HEK293 (cell line): ENCODE data around the gene XIRP2.

ENCODE experiments used
- CTCF ChIA-PET: fragments of 350-600 bp; formaldehyde crosslinking; extraction: SDS; loops from one replicate; lab custom pipeline; 2021; ENCODE audit warnings: antibody characterized with exemption; lab: Yijun Ruan, JAX
- POLR2A ChIA-PET: fragments of 300-600 bp; formaldehyde crosslinking; extraction: SDS; loops from one replicate; lab custom pipeline; 2020; ENCODE audit warnings: antibody characterized with exemption, inconsistent platforms; lab: Yijun Ruan, JAX
- H3K27ac ChIP-seq: fragments of 200-500 bp; sonication (Bioruptor generic); 2 replicates; pipeline ENCODE4 v1.5.1; 2014; ENCODE audit warnings: low read depth, low read length, control low read depth, inconsistent platforms; ENCODE audit errors: extremely low read depth
- H3K36me3 ChIP-seq, 2 experiments: fragments of 200-500 bp in 1 of 2; sonication (Bioruptor generic) in 1 of 2; 1 replicate in 1 of 2; 2 replicates in 1 of 2; pipeline ENCODE4 v1.5.1; 2014 to 2017; ENCODE audit warnings: inconsistent platforms in 2 of 2, low read length in 2 of 2; ENCODE audit not compliant: control insufficient read depth in 2 of 2, insufficient read depth in 1 of 2
- H3K4me1 ChIP-seq: fragments of 200-500 bp; sonication (Bioruptor generic); 2 replicates; pipeline ENCODE4 v1.5.1; 2014; ENCODE audit warnings: mild to moderate bottlenecking, low read length, inconsistent platforms; ENCODE audit not compliant: control insufficient read depth, insufficient read depth
- H3K4me3 ChIP-seq: 2 replicates; pipeline ENCODE4 v1.5.1; 2011; ENCODE audit warnings: low read depth, mild to moderate bottlenecking, control low read depth, low read length, moderate library complexity
- H3K9me3 ChIP-seq: fragments of 200-500 bp; sonication (Bioruptor generic); 2 replicates; pipeline ENCODE4 v1.5.1; 2014; ENCODE audit warnings: low read depth, low read length, inconsistent platforms; ENCODE audit not compliant: control insufficient read depth, insufficient read depth
- BCL11B ChIP-seq: fragments of 450-650 bp; formaldehyde crosslinking; IDR thresholded peaks from 2 replicates; pipeline ENCODE4 v1.5.1; 2016; ENCODE audit warnings: low read depth, missing biosample characterization, missing genetic modification characterization
- GLIS1 ChIP-seq: fragments of 450-650 bp; formaldehyde crosslinking; IDR thresholded peaks from 2 replicates; pipeline ENCODE4 v1.5.1; 2016; ENCODE audit warnings: missing biosample characterization, missing genetic modification characterization
- HOXA7 ChIP-seq: sonication (generic); formaldehyde crosslinking; IDR thresholded peaks from 2 replicates; pipeline ENCODE4 v1.8.1; 2022; ENCODE audit warnings: missing genetic modification reagents, borderline replicate concordance
- KLF7 ChIP-seq: fragments of 450-650 bp; formaldehyde crosslinking; IDR thresholded peaks from 2 replicates; pipeline ENCODE4 v1.5.1; 2016; ENCODE audit warnings: missing biosample characterization, missing genetic modification characterization, borderline replicate concordance
- MYNN ChIP-seq: fragments of 450-650 bp; formaldehyde crosslinking; IDR thresholded peaks from 2 replicates; pipeline ENCODE4 v1.5.1; 2016; ENCODE audit warnings: missing biosample characterization, missing genetic modification characterization, borderline replicate concordance
- RBAK ChIP-seq: fragments of 450-650 bp; formaldehyde crosslinking; IDR thresholded peaks from 2 replicates; pipeline ENCODE4 v1.5.1; 2016; ENCODE audit warnings: missing biosample characterization, missing genetic modification characterization
- ZBTB20 ChIP-seq: fragments of 450-650 bp; formaldehyde crosslinking; IDR thresholded peaks from 2 replicates; pipeline ENCODE4 v1.5.1; 2016; ENCODE audit warnings: missing biosample characterization, missing genetic modification characterization
- ZBTB21 ChIP-seq: fragments of 450-650 bp; formaldehyde crosslinking; IDR thresholded peaks from 2 replicates; pipeline ENCODE4 v1.5.1; 2017; ENCODE audit warnings: missing biosample characterization, missing genetic modification characterization
- ZFHX2 ChIP-seq: fragments of 450-650 bp; formaldehyde crosslinking; conservative IDR thresholded peaks from 2 replicates; pipeline ENCODE4 v1.5.1; 2016; ENCODE audit warnings: missing biosample characterization, missing genetic modification characterization
- ZNF140 ChIP-seq: fragments of 450-650 bp; formaldehyde crosslinking; IDR thresholded peaks from 2 replicates; pipeline ENCODE4 v1.5.1; 2016; ENCODE audit warnings: missing biosample characterization, missing genetic modification characterization
- ZNF169 ChIP-seq: fragments of 450-650 bp; formaldehyde crosslinking; IDR thresholded peaks from 2 replicates; pipeline ENCODE4 v1.5.1; 2016; ENCODE audit warnings: missing biosample characterization, missing genetic modification characterization
- ZNF202 ChIP-seq: fragments of 450-650 bp; formaldehyde crosslinking; IDR thresholded peaks from 2 replicates; pipeline ENCODE4 v1.5.1; 2016; ENCODE audit warnings: missing biosample characterization, missing genetic modification characterization, borderline replicate concordance
- ZNF266 ChIP-seq: fragments of 450-650 bp; formaldehyde crosslinking; IDR thresholded peaks from 2 replicates; pipeline ENCODE4 v1.5.1; 2016; ENCODE audit warnings: missing biosample characterization, missing genetic modification characterization, low read depth
- ZNF292 ChIP-seq: fragments of 450-650 bp; formaldehyde crosslinking; IDR thresholded peaks from 2 replicates; pipeline ENCODE4 v1.5.1; 2016; ENCODE audit warnings: low read depth, missing biosample characterization, missing genetic modification characterization, borderline replicate concordance
- ZNF341 ChIP-seq: fragments of 450-650 bp; formaldehyde crosslinking; IDR thresholded peaks from 2 replicates; pipeline ENCODE4; 2016; ENCODE audit warnings: low read depth, missing biosample characterization, missing genetic modification characterization
- ZNF350 ChIP-seq: fragments of 450-650 bp; formaldehyde crosslinking; IDR thresholded peaks from 2 replicates; pipeline ENCODE4 v1.5.0; 2017; ENCODE audit warnings: missing biosample characterization, mild to moderate bottlenecking, missing genetic modification characterization
- ZNF354C ChIP-seq: fragments of 450-650 bp; formaldehyde crosslinking; IDR thresholded peaks from 2 replicates; pipeline ENCODE4 v1.5.1; 2016; ENCODE audit warnings: missing biosample characterization, missing genetic modification characterization, low read depth, borderline replicate concordance
- ZNF473 ChIP-seq: fragments of 450-650 bp; formaldehyde crosslinking; IDR thresholded peaks from 2 replicates; pipeline ENCODE4 v1.5.1; 2017; ENCODE audit warnings: missing biosample characterization, missing genetic modification characterization
- ZNF510 ChIP-seq: fragments of 450-650 bp; formaldehyde crosslinking; IDR thresholded peaks from 2 replicates; pipeline ENCODE4 v1.5.1; 2018; ENCODE audit warnings: mild to moderate bottlenecking, missing genetic modification characterization, missing biosample characterization; ENCODE audit not compliant: insufficient replicate concordance
- ZNF529 ChIP-seq: fragments of 450-650 bp; formaldehyde crosslinking; IDR thresholded peaks from 2 replicates; pipeline ENCODE4 v1.5.1; 2017; ENCODE audit warnings: missing genetic modification characterization, missing biosample characterization; ENCODE audit not compliant: insufficient replicate concordance
- ZNF555 ChIP-seq: fragments of 450-650 bp; formaldehyde crosslinking; conservative IDR thresholded peaks from 2 replicates; pipeline ENCODE4 v1.5.1; 2017; ENCODE audit warnings: missing biosample characterization, mild to moderate bottlenecking, missing genetic modification characterization, inconsistent platforms
- ZNF558 ChIP-seq: fragments of 450-650 bp; formaldehyde crosslinking; IDR thresholded peaks from 2 replicates; pipeline ENCODE4 v1.5.1; 2016; ENCODE audit warnings: missing biosample characterization, missing genetic modification characterization
- ZNF571 ChIP-seq: fragments of 450-650 bp; formaldehyde crosslinking; IDR thresholded peaks from 2 replicates; pipeline ENCODE4 v1.5.0; 2017; ENCODE audit warnings: missing biosample characterization, missing genetic modification characterization
- ZNF580 ChIP-seq: fragments of 450-650 bp; formaldehyde crosslinking; IDR thresholded peaks from 2 replicates; pipeline ENCODE4 v1.5.1; 2016; ENCODE audit warnings: missing biosample characterization, missing genetic modification characterization
- ZNF596 ChIP-seq: fragments of 450-650 bp; IDR thresholded peaks from 2 replicates; pipeline ENCODE4 v1.5.0; 2018; ENCODE audit warnings: missing biosample characterization, mild to moderate bottlenecking, missing genetic modification characterization, moderate library complexity
- ZNF629 ChIP-seq: fragments of 450-650 bp; formaldehyde crosslinking; IDR thresholded peaks from 2 replicates; pipeline ENCODE4 v1.5.1; 2017; ENCODE audit warnings: missing biosample characterization, missing genetic modification characterization
- ZSCAN16 ChIP-seq: fragments of 450-650 bp; formaldehyde crosslinking; IDR thresholded peaks from 2 replicates; pipeline ENCODE4 v1.5.1; 2016; ENCODE audit warnings: missing biosample characterization, missing genetic modification characterization
- ZSCAN5A ChIP-seq: fragments of 450-650 bp; formaldehyde crosslinking; IDR thresholded peaks from 2 replicates; pipeline ENCODE4 v1.5.1; 2016; ENCODE audit warnings: missing biosample characterization, missing genetic modification characterization
- TF ChIP-seq, protein P1 (sequence below): fragments of 450-650 bp; formaldehyde crosslinking; IDR thresholded peaks from 2 replicates; pipeline ENCODE4 v1.5.1; 2017; ENCODE audit warnings: missing biosample characterization, missing genetic modification characterization

The XIRP2 gene

DNA sequence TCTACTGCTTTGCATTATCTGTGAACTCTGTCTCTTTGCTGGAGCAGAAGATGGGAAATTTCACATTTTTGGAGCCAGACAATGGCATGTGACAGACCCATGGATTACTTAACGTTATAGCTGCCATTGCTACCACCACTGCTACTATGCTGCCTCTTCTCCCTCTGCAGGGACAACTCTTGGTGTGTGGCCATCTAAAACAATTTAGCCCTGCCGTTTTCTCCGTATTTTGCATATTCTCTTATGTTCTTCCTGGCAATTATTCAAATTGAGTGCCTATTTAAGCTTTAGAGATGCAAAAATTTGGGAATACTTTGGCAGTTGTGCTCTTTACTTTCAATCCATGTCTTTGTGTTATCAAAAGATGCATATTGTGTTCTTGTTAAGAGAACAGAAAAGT, 386.8 kb downstream of the XIRP2 start (continued):
- TF ChIP-seq ZNF202 (tag by site-specific recombination) (no peak), ZNF510 (no peak), ZNF529 (no peak)

DNA sequence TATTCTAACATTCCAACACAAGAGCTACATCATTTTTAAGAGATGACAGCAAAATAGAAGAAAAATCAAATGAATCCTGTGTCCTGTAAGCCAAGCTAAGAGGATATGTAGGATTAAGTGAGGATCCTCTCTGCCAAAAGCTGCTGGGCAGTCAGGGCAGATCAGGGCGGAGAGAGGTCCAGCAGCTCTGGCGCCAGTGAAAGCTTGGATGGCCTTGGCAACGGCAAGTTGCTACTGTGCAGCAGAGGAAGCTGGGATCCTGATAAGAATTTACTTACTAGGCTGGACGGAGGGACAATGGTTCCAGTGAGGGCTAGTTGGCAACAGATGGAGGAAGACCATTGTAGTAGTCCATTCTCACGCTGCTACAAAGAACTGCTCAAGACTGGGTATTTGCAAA, 391.5 kb downstream of the XIRP2 start:
- Histone ChIP-seq H3K27ac (no peak overlapping the region), H3K36me3 (no peaks in the 10 kb centered on the region), H3K9me3 (no peaks in the 10 kb centered on the region), H3K4me1 (no peaks in the 10 kb centered on the region), H3K4me3 (no peak overlapping the region)
- ChIA-PET CTCF (no interaction called here), POLR2A (no interaction called here)
- no peak for TF ChIP-seq ZSCAN16 (tag by site-specific recombination)
- TF ChIP-seq MYNN (tag by site-specific recombination), result no peak
- no peak for TF ChIP-seq ZNF169 (tag by site-specific recombination)
- TF ChIP-seq ZNF558 (tag by site-specific recombination), result no peak
- TF ChIP-seq ZSCAN5A, result no peak

DNA sequence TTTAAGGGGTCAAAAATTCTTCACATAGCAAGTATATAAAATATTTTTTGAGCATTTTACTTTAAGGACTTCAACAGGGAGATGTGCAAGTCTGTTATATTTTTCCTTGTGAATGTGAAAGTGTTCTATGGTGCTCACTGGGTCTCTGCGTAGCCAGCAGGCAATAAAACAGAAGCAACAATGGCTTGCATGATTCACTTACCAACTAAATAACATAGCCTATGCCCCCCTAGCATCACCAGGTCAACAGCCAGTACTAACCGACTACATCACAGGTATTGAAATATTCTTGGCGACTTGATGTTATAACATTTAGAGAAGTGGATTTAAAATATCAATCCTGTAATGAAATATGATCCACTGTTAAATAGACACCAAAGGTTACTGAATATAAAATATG, 398.9 kb downstream of the XIRP2 start:
- Histone ChIP-seq H3K27ac (no peak overlapping the region), H3K9me3 (no peaks in the 10 kb centered on the region), H3K36me3 (no peaks in the 10 kb centered on the region), H3K4me1 (peaks cover 3% of the 10 kb centered on the region; the same call in 1 of the 2 replicates), H3K4me3 (no peak overlapping the region)
- ChIA-PET POLR2A (no interaction called here), CTCF (interaction anchor here (0.7 kb wide), 1 partner anchor 611 kb away, joined by 3 read pairs; no protein-coding TSS in a partner anchor)
- TF ChIP-seq KLF7, result no peak
- no peak for TF ChIP-seq ZNF473 (tag by site-specific recombination)
- TF ChIP-seq ZNF571 (tag by site-specific recombination), result no peak
- TF ChIP-seq ZSCAN16 (tag by site-specific recombination), result no peak
- TF ChIP-seq ZNF350 (tag by site-specific recombination), result no peak
- TF ChIP-seq RBAK (tag by site-specific recombination), result no peak
- no peak for TF ChIP-seq ZNF140 (tag by site-specific recombination)
- no peak for TF ChIP-seq ZNF629 (tag by site-specific recombination)

- Histone ChIP-seq H3K36me3 (no peaks in the 10 kb centered on the region), H3K27ac (no peak overlapping the region), H3K4me1 (peaks cover 3% of the 10 kb centered on the region; the same call in 1 of the 2 replicates), H3K4me3 (no peak overlapping the region), H3K9me3 (no peaks in the 10 kb centered on the region)
- POLR2A ChIA-PET, result no interaction called here
- CTCF ChIA-PET, result interaction anchor here (1.1 to 2.5 kb wide), 3 partner anchors 8 to 260 kb away, joined by 3 to 9 read pairs (median 3); no protein-coding TSS in a partner anchor
- TF ChIP-seq ZNF341 (no peak), ZNF580 (tag by site-specific recombination) (no peak), ZNF292 (tag by site-specific recombination) (no peak), GLIS1 (no peak), ZBTB21 (no peak), ZNF354C (tag by site-specific recombination) (no peak), ZNF555 (no peak), RBAK (tag by site-specific recombination) (no peak), ZFHX2 (tag by site-specific recombination) (no peak), HOXA7 (CRISPR knock-in tag) (no peak), BCL11B (tag by site-specific recombination) (no peak), ZNF596 (tag by site-specific recombination) (no peak), ZBTB20 (tag by site-specific recombination) (no peak), ZNF266 (tag by site-specific recombination) (no peak)
- TF ChIP-seq, protein P1, sequence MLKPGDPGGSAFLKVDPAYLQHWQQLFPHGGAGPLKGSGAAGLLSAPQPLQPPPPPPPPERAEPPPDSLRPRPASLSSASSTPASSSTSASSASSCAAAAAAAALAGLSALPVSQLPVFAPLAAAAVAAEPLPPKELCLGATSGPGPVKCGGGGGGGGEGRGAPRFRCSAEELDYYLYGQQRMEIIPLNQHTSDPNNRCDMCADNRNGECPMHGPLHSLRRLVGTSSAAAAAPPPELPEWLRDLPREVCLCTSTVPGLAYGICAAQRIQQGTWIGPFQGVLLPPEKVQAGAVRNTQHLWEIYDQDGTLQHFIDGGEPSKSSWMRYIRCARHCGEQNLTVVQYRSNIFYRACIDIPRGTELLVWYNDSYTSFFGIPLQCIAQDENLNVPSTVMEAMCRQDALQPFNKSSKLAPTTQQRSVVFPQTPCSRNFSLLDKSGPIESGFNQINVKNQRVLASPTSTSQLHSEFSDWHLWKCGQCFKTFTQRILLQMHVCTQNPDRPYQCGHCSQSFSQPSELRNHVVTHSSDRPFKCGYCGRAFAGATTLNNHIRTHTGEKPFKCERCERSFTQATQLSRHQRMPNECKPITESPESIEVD, result no peak
Observed at GRCh38 chr2:167289651-167290410, 401.6 kb downstream of the XIRP2 start.
